ENCODE results near the gene SNX25.
A peak's percentile ranks its signal among the peaks of the same experiment; 100 is the strongest.
"Not testable (repeated sequence)": the region's sequence is repeated elsewhere in the genome, so short reads cannot be mapped to it uniquely, and the experiment has no call there.

Gene SNX25

GRCh38 chr4:185204238-185204910, 5.0 kb upstream of the SNX25 start:
- DNase-seq = peak; percentile 75

DNA sequence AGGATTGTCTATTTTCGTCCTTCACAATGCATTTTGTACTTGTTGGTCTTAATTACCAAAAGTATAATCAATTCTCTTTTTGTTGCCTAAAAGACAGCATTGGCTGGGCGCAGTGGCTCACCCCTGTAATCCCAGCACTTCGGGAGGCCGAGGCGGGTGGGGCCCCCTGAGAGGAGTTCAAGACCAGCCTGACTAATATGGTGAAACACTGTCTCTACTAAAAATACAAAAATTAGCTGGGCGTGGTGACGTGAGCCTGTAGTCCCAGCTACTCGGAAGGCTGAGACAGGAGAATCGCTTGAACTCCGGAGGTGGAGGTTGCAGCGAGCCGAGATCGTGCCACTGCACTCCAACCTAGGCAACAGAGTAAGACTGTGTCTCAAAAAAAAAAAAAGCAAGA, 4.3 kb upstream of the SNX25 start:
- not testable (repeated sequence) for DNase-seq

- no peak for DNase-seq
Observed at GRCh38 chr4:185205697-185206342, 3.6 kb upstream of the SNX25 start.

GRCh38 chr4:185207466-185207865, 1.9 kb upstream of the SNX25 start:
- no peak for DNase-seq

- peak; percentile 75 for DNase-seq
Observed at GRCh38 chr4:185209852-185210101, 379 bp downstream of the SNX25 start.

GRCh38 chr4:185210102-185210981, 944 bp downstream of the SNX25 start:
- DNase-seq = peak; percentile 85

DNA sequence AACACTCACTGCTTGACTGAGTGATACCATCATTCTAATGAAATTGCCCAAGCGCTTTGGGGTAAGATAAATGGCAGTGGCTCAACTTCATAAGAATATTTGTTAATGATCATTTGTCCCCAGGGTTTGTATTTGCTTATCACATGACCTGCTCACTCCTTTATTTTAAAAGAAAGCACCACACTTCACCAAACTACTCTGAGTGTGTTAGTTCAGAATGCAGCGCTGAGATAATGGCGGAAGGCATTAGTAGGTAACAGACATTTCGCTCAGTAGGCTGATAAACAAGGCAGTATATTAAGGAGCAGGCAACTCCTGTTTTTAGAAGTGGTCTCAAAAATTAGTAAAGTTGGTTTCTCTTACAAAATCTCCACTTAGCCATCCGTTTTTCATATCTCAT, 1.6 kb downstream of the SNX25 start:
- no peak for DNase-seq

DNA sequence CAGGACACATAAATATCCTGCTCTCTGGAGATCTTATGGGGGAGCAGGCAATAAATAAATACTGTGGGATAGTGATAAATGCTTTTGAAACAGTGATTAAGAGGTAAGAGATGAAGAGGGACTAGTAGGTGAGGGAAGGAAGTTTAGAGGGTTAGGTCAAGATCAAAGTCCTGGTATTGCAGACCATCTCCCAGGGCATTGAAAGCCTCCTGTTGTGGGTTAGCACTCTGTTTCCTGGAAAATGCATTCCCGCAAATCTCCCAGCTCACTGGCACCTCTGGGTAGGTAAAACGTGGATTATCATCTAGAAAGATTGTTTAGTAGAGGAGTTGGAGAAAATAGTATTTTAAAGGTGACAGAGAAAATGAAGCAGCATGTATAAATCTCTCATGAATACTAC, 2.2 kb downstream of the SNX25 start:
- no peak for DNase-seq

- no peak for DNase-seq
Observed at GRCh38 chr4:185212581-185212980, 3.2 kb downstream of the SNX25 start.

DNA sequence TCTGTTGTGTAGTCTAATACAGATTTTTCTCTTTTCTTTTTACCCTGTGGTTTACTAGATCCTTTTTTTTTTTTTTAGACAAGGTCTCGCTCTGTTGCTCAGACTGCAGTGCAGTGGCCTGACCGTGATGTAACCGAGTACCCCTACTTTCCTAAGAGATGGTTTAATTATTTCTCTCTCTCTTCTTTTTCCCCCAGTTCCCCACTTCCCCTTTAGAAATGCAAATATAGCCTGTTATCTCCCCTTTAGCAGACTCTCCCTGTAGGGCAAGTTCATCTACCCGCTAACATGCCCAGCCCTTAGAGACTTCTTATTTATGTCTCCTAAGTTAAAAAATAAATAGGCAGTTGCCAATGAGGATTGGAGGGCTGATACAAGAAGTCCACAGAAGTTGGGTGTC, 4.5 kb downstream of the SNX25 start:
- DNase-seq = no peak

DNA sequence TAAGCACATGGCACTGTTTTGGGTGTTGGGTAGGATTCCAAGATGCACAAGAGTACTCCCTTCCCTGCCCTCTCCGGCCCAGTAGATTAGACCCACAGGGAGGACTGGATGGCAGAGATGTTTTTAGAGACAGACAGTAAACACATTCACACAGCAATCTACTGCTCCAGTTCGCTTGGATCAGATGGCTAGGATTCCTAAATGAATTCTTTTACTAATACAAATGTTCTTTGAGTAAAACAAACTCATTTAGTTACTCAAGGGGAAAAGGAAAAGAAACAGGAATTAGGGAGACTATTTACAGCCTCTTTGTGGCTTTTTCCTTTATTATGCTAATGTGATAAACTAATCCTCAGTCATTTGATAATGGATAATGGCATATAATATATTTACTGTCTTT, 5.9 kb downstream of the SNX25 start:
- DNase-seq = no peak

DNA sequence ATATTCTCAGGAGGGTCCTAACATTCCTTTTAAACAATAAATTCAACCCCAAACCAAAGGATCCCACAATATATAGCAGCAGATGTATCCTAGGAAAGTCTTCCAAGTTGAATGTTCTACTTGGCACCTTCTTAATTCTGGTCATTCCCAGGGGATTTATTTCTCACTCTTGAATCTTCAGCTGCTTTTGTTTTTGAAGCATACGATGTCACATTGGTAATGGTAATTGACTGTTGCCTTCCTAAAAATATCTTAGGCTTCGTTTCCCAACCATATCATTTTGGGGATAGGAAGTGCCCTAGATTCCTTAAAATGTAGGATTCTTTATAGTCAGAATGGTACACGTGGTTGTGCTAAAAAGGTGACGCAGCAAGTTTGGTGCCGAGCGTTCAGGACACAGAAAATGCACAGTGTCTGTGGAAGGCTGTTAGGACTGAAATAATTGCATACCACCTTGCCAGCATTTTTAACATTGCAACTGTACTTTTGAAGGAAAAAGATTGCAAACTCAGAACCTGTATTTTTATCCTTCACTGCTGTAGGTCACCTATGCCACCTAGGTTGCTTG, 8.1 kb downstream of the SNX25 start:
- no peak for DNase-seq

DNA sequence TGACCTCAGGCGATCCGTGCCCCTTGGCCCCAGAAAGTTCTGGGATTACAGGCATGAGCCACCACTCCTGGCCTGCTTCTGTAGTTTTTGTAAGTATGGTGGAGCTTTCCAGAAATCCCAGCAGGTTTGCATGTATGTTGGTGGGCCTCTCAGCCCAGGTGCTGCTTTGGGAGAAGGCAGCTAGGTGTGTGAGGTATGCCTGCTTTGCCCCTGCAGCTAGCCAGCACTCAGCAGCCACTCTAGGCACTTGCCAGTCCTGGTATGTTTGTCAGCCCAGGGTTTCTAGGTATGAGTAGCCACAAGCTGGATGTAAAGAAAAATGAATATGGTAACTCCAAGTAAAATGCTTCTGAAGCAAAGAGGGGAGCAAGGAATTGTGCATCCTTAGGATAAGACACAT, 8.9 kb downstream of the SNX25 start:
- no peak for DNase-seq

GRCh38 chr4:185219551-185220344, 10.3 kb downstream of the SNX25 start:
- DNase-seq = no peak

DNA sequence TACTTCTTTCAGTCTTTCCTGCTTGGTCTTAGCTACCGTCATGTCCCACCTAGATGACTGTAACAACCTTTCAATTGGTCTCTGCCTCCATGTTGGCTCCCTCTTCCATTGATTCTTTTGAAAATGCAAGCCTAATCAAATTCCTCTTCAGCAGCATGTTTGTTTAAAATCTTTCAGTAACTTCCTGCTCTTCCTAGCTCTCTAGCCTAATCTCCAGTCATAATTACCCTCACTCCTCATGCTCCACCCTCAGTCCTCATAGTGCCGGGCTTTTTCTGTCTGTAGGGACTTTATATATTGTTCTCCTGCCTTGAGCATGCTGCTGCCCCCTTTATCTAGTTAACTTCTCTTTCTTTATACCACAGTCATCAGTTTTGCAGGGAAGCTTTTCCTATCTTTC, 12.1 kb downstream of the SNX25 start:
- no peak for DNase-seq

GRCh38 chr4:185221912-185222311, 12.5 kb downstream of the SNX25 start:
- DNase-seq = no peak

GRCh38 chr4:185222598-185222997, 13.2 kb downstream of the SNX25 start:
- no peak for DNase-seq

- no peak for DNase-seq
Observed at GRCh38 chr4:185224597-185224996, 15.2 kb downstream of the SNX25 start.

DNA sequence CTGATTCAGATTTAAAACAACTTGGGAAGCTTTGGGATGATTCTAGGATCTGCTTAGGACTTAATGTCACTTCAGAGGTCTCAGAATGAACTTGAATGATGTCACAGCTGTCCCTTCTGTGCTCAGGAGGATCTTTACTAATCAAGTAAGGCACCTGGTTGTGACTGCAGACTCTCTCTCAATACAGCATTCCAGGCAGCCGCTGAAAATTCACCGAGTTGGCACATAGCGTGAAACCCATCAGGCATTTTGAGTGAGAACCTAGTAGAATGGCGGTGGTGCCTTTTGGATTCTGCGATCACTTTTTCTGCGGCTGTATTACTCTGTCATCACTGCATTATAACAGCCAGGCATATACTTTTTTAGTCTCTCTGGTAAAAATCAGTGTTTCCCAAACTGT, 16.5 kb downstream of the SNX25 start:
- no peak for DNase-seq

- DNase-seq = no peak
Observed at GRCh38 chr4:185227131-185227551, 17.7 kb downstream of the SNX25 start.

DNA sequence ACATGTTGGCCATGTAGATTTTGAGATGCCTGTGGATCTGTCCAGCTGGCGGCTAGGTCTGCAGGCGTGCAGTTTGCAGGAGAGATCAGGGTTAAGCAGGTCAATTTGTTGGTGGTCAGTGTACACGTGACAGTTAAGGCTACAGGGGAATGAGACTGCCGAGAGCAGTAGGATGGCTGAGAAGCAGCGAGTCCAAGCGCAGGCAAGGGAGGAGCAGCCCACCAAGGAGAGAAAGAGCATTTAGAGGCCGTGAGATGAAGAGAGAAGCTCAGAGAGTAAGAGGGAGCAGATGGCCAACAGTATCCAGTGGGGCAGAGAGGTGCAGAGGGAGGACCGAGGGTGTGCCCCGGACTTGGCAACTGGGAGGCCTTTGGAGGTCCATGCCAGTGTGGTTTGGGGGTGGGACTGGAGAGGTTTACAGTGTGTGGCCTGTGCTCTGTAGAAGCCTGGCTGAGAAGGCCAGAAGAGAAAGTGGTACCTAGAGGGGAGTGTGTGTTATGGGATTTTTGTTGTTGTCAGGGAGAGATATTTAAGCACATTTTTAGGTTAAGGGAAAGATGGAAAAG, 18.4 kb downstream of the SNX25 start:
- no peak for DNase-seq

Measured in right kidney (tissue), 1 donor.